ENCODE measurements around the gene BUD23. TPM values are rescaled to one million over a fixed set of nuclear protein-coding genes. Genes with fewer than 3 reads are reported as not detected.
A peak's percentile ranks its signal among the peaks of the same experiment; 100 is the strongest.

Gene BUD23
- total RNA-seq, 2 experiments from 2014 or later: 57.0 to 57.2 TPM

DNA sequence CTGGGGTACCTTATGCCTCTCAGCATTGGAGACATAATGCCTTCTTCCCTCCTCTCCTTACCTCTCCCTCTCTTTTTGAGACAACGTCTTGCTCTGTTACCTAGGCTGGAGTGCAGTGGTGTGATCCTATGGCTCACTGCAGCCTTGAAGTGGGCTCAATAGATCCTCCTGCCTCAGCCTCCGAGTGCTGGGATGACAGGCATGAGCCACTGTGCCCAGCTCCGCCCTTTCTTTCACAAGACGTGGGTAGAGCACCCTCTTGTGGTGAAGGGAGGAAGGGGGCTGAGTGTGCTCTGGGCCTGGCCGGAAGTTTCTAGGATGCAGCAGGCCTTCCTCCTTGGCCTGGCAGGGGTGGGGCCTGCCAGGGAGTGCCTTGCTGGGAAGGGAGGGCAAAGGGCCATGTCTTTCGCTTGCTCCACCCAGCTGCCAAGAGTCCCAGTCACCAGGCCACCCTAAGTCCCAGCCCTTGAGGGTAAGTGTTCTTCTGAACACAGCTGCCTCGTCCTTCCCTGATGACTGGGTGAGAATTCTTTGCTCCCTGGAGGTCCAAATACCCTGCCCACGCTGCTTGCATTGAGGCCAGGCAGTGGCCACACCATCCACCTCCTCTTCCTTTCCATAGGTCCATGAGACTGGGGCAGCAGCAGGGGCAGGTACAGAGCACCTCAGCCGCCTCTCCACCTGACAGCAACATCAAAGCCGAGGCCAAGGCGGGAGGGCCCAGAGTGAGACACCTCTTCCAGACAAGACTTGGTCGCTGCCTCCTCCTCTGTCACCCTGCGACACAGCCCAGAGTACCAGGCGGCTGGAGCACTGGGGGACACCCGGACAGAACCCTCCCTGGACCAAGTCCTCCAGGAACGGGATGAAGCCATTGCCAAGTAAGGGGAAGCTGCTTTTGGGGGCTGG, 51.5 kb downstream of the BUD23 start:
- Mint-ChIP-seq H3K36me3 (ENCODE audit: low read depth) (peaks cover 4% of the 10 kb centered on the region), H3K4me3 (no peak overlapping the region), H3K9me3 (no peaks in the 10 kb centered on the region), H3K27me3 (no peaks in the 10 kb centered on the region), H3K27ac (peak overlapping the region; percentile 70), H3K4me1 (peaks cover 24% of the 10 kb centered on the region)
- POLR2A ChIA-PET: interaction anchor here (0.9 to 1.8 kb wide), 5 partner anchors 10 to 213 kb away, joined by 3 to 14 read pairs (median 3); partner anchors contain the start of genes BAZ1B and STX1A
- peak; percentile 87 for DNase-seq
- CTCF ChIA-PET: interaction anchor here (0.6 to 8.0 kb wide), 29 partner anchors 10 to 283 kb away, joined by 3 to 77 read pairs (median 4); partner anchors contain the start of gene BAZ1B

DNA sequence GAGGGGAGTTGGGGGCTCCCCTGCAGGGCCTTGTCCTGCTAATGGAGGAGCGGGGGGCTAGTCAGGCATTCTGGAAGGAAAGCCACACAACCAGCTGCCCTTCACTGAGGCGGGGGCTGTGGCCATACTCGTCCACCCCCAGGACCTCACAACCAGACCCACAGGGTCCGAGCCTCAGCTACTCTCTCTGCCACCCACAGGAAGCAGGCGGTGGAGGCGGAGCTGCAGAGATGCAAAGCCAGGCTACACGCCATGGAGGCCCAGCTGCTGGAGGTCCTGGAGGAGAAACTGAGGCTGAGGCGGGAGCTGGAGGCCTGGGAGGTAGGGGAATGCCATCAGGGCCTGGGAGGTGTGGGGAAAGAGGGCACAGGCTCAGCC, 52.1 kb downstream of the BUD23 start:
- ChIA-PET POLR2A (interaction anchor here (0.9 to 1.8 kb wide), 3 partner anchors 9 to 129 kb away, joined by 3 to 14 read pairs (median 3); partner anchors contain the start of gene STX1A), CTCF (interaction anchor here (1.2 to 8.0 kb wide), 8 partner anchors 11 to 214 kb away, joined by 3 to 77 read pairs (median 6); no protein-coding TSS in a partner anchor)
- peaks cover 4% of the 10 kb centered on the region for H3K36me3 Mint-ChIP-seq (ENCODE audit: low read depth)
- no peak overlapping the region for H3K4me3 Mint-ChIP-seq
- no peak for DNase-seq
- H3K9me3 Mint-ChIP-seq: no peaks in the 10 kb centered on the region
- no peaks in the 10 kb centered on the region for H3K27me3 Mint-ChIP-seq
- H3K27ac Mint-ChIP-seq: peak overlapping the region; percentile 70
- peaks cover 24% of the 10 kb centered on the region for H3K4me1 Mint-ChIP-seq

DNA sequence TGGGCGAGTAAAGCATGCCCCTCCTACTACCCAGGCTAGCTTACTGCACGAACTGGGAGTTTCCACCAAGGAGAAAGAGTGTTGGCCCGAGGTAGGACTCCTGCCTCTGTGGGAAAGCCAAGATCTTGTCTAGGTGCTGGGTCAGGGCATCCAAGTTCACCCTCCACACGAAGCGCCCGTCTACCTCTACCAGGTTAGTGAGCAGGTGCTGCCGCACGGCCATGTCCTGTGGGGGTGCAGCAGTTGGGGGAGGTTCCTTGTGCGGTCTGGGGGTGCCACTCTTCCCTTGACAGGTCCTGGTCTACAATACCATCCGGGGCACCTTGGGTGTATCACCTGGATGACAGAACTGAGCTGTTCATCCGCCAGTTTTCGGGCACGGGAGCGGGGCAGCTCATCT, 53.5 kb downstream of the BUD23 start:
- H3K27me3 Mint-ChIP-seq: no peaks in the 10 kb centered on the region
- H3K9me3 Mint-ChIP-seq: no peaks in the 10 kb centered on the region
- ChIA-PET CTCF (interaction anchor here (0.6 to 8.0 kb wide), 4 partner anchors 74 to 129 kb away, joined by 3 to 77 read pairs (median 4); no protein-coding TSS in a partner anchor), POLR2A (interaction anchor here (3.0 kb wide), 1 partner anchor 20 kb away, joined by 11 read pairs; no protein-coding TSS in a partner anchor)
- no peak overlapping the region for H3K27ac Mint-ChIP-seq
- DNase-seq: no peak
- H3K4me1 Mint-ChIP-seq: peaks cover 24% of the 10 kb centered on the region
- peaks cover 4% of the 10 kb centered on the region for H3K36me3 Mint-ChIP-seq (ENCODE audit: low read depth)
- peak overlapping the region; percentile 17 for H3K4me3 Mint-ChIP-seq

DNA sequence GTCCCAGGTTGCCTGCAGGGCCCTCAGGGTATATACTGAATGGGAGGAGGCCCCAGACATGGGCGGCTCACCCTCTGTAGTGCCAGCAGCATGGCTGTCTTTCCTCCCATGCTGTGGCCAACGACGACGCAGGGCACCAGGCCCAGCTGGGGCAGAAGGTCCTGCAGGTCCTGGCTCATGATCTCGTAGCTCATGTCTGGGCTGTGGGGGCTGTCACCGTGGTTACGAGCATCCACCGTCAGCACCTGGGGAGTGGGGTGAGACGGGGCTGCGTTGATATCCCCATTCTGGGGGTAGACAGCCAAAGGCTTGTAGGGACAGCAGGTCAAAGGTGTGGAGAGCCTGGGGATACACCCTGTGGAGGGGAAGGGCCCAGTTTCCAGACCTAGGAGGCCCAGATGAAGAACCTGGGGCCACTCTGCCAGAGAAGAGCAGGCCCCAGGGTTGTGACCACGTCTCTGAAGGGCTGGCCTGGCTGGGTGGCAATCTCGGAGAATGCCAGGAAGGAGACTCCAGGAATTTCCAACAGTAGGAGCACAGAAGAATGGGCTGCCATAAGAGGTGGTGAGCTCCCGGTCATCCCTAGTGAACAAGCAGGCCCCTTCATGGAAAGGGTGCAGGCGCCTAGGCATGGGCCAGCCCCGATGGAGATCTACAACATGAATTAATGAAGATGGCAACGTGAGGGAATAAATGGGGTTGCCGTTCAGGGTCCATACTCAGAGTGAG, 54.3 kb downstream of the BUD23 start:
- Mint-ChIP-seq H3K27me3 (no peaks in the 10 kb centered on the region), H3K9me3 (no peaks in the 10 kb centered on the region), H3K4me3 (peak overlapping the region; percentile 86), H3K36me3 (ENCODE audit: low read depth) (peaks cover 4% of the 10 kb centered on the region), H3K27ac (peak overlapping the region; percentile 92), H3K4me1 (peaks cover 24% of the 10 kb centered on the region)
- ChIA-PET CTCF (interaction anchor here (1.1 to 8.0 kb wide), 7 partner anchors 12 to 129 kb away, joined by 3 to 77 read pairs (median 6); partner anchors contain the start of genes METTL27 and VPS37D), POLR2A (interaction anchor here (1.0 to 3.0 kb wide), 9 partner anchors 18 to 438 kb away, joined by 3 to 11 read pairs (median 8); partner anchors contain the start of genes BAZ1B, BCL7B, BUD23 and DNAJC30)
- no peak for DNase-seq

DNA sequence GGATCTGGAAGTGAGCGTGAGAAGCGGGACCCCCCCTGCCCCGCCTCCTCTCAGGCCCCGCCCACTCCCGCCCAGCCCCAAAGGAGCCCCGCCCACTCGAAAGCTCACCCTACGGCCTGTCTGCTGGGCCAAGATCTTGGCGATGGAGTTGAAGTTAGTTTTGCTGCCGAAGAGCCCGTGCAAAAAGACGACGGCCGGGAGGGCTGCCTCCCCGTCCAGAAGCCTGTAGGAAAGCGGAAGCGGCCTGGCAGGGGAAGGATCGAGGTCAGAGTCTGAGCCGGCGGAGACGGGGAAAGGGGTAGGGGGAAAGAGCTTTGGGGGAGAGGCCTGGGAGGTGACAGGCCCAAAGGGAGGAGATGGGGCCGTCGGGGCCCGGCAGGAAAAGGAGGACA, 54.8 kb downstream of the BUD23 start:
- peaks cover 4% of the 10 kb centered on the region for H3K36me3 Mint-ChIP-seq (ENCODE audit: low read depth)
- peaks cover 24% of the 10 kb centered on the region for H3K4me1 Mint-ChIP-seq
- peak overlapping the region; percentile 92 for H3K27ac Mint-ChIP-seq
- ChIA-PET CTCF (interaction anchor here (1.0 to 8.0 kb wide), 7 partner anchors 10 to 219 kb away, joined by 3 to 77 read pairs (median 6); partner anchors contain the start of genes METTL27 and VPS37D), POLR2A (interaction anchor here (0.8 to 3.0 kb wide), 12 partner anchors 17 to 437 kb away, joined by 3 to 11 read pairs (median 8); partner anchors contain the start of genes BAZ1B, BCL7B, BUD23 and DNAJC30)
- no peaks in the 10 kb centered on the region for H3K9me3 Mint-ChIP-seq
- no peaks in the 10 kb centered on the region for H3K27me3 Mint-ChIP-seq
- peak; percentile 65 for DNase-seq
- peak overlapping the region; percentile 86 for H3K4me3 Mint-ChIP-seq

DNA sequence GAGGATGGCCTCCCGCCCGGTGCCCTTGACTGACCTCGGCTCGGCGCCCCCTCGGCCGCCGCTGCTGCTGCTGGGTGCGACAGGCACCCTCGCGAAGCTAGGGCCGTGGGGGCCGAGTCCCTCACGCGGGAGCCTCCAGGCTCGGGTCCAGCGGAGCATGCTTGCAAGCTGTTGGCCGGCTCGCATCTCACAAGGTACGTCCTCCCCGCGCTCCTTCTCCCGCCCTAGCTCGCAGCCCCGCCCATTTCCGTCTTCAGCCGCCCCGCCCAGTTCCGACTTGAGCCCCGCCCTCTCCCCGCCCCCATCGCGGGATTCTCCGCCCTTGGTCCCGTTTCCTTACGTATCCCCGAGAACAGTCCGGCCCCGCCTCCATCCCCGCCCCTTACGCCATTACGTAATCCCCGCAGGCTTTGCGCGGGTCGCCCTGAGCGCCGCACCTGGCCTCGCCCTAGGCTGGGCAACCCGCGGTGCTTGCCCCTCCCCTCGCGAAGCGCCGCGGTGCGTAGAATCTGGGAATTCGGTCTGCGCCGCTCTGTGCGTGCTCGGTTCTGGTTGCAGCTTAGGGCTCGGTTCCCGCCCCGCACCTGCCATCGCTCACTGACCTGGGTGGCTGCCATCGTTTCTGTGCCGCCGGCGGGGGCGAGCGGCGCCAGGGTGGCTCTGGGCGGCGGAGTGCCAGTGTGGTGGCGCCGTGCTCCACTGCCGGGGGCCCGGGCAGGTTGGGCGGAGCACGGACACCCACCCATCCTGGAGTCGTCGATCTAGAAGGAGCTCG, 55.4 kb downstream of the BUD23 start, which contains the start of gene ABHD11:
Gene ABHD11 (minus strand): TSS at position 191 of the 775 bp plus-strand sequence. CDS start 32 bp downstream, at position 159.
- Mint-ChIP-seq H3K4me1 (peaks cover 24% of the 10 kb centered on the region), H3K27me3 (no peaks in the 10 kb centered on the region), H3K36me3 (ENCODE audit: low read depth) (peaks cover 4% of the 10 kb centered on the region), H3K9me3 (no peaks in the 10 kb centered on the region), H3K27ac (peak within 1 kb of the TSS; percentile 92), H3K4me3 (peak within 1 kb of the TSS; percentile 86)
- peak; percentile 98 for DNase-seq
- ChIA-PET POLR2A (interaction anchor here (0.6 to 3.0 kb wide), 16 partner anchors 10 to 912 kb away, joined by 3 to 11 read pairs (median 4); partner anchors contain the start of genes BAZ1B, BCL7B, BUD23 and DNAJC30), CTCF (interaction anchor here (0.5 to 8.0 kb wide), 8 partner anchors 10 to 220 kb away, joined by 3 to 77 read pairs (median 5); partner anchors contain the start of genes METTL27 and VPS37D)

DNA sequence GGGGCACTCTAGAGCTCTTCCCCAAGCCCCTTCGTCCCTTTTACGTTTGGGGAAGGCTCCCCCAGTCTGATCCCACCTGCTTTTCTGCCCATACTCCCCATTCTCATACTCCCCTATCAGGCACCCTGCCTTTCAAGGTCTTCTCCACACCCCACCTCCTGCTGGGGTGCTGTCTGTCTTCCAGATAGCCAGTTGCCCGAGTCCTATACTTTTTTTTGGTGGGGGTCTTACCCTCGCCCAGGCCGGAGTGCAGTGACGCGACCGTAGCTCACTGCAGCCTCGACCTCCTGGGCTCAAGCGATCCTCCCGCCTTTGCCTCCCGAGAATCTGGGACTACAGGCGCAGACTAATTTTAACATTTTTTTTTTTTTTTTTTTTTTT, 56.0 kb downstream of the BUD23 start:
- peak overlapping the region; percentile 55 for H3K27ac Mint-ChIP-seq
- ChIA-PET POLR2A (interaction anchor here (0.6 to 3.0 kb wide), 10 partner anchors 11 to 912 kb away, joined by 3 to 11 read pairs (median 6); partner anchors contain the start of genes BAZ1B, BCL7B, BUD23 and DNAJC30), CTCF (interaction anchor here (1.4 to 8.0 kb wide), 5 partner anchors 11 to 131 kb away, joined by 3 to 77 read pairs (median 8); partner anchors contain the start of genes METTL27 and VPS37D)
- peaks cover 4% of the 10 kb centered on the region for H3K36me3 Mint-ChIP-seq (ENCODE audit: low read depth)
- peaks cover 24% of the 10 kb centered on the region for H3K4me1 Mint-ChIP-seq
- H3K9me3 Mint-ChIP-seq: no peaks in the 10 kb centered on the region
- H3K27me3 Mint-ChIP-seq: no peaks in the 10 kb centered on the region
- DNase-seq: no peak
- peak overlapping the region; percentile 86 for H3K4me3 Mint-ChIP-seq

DNA sequence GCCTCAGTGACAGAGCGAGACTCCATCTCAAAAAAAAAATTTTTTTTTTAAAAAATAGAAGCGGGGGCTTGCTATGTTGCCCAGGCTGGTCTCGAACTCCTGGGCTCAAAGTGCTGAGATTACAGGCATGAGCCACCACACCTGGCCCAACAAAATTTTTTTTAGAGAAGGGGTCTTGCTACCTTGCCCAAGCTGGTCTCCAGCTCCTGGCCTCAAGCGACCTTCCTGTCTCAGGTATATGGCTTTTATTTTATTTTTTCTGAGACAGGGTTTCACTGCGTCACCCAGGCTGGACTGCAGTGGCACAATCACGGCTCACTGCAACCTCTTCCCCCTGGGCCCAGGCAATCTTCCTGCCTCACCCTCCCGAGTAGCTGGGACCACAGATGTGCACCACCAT, 56.8 kb downstream of the BUD23 start:
- peak overlapping the region; percentile 6 for H3K4me3 Mint-ChIP-seq
- H3K9me3 Mint-ChIP-seq: no peaks in the 10 kb centered on the region
- no peaks in the 10 kb centered on the region for H3K27me3 Mint-ChIP-seq
- H3K36me3 Mint-ChIP-seq (ENCODE audit: low read depth): peaks cover 4% of the 10 kb centered on the region
- ChIA-PET POLR2A (interaction anchor here (1.4 kb wide), 1 partner anchor 12 kb away, joined by 3 read pairs; no protein-coding TSS in a partner anchor), CTCF (interaction anchor here (2.8 to 3.0 kb wide), 2 partner anchors 103 to 114 kb away, joined by 8 to 17 read pairs; partner anchors contain the start of gene METTL27)
- H3K4me1 Mint-ChIP-seq: peaks cover 15% of the 10 kb centered on the region
- DNase-seq: no peak
- no peak overlapping the region for H3K27ac Mint-ChIP-seq

DNA sequence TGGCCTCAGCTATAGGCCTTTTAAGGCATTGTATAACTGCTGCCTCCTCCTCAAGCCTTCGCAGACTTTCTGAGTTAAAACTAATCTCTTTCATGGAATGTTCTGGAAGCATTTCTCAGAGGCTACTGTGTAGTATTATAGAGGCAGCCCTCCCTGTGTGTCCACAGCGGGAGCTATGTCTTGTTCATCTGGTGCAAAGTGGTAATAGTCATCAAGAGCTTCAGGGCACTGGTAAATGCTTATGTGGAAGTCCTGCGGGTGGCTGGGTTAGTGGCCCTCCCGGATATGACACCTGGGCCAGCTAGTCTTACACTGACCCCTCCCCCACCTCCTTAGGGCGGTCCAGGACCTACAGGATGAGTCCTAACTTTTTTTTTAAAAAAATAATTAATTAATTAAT, 57.4 kb downstream of the BUD23 start:
- DNase-seq: no peak
- Mint-ChIP-seq H3K4me1 (peaks cover 15% of the 10 kb centered on the region), H3K36me3 (ENCODE audit: low read depth) (peaks cover 4% of the 10 kb centered on the region), H3K9me3 (no peaks in the 10 kb centered on the region), H3K27ac (no peak overlapping the region), H3K4me3 (peak overlapping the region; percentile 6), H3K27me3 (no peaks in the 10 kb centered on the region)
- CTCF ChIA-PET: interaction anchor here (0.7 to 3.0 kb wide), 3 partner anchors 102 to 219 kb away, joined by 3 to 8 read pairs (median 4); partner anchors contain the start of genes BAZ1B and METTL27
- POLR2A ChIA-PET: interaction anchor here (0.8 to 1.4 kb wide), 2 partner anchors 12 to 15 kb away, joined by 3 read pairs; no protein-coding TSS in a partner anchor

DNA sequence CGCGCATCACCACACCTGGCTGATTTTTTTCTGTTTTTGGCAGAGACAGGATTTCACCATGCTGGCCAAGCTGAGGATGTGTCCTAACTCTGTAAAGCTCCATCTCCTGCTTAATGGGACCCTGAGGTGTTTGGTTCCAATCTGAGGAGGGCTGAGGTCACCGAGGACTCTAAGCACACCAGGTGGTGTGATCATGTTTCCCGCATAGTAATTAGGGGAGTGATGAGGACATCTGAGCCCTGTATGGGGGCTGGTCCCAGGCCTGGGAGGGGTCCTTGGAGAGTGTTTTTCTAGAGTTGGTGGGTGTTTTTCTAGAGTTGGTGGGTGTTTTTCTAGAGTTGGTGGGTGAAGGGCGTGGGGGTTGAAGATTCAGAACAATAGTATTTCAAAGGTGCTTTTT, 58.2 kb downstream of the BUD23 start:
- POLR2A ChIA-PET: no interaction called here
- CTCF ChIA-PET: interaction anchor here (1.0 kb wide), 1 partner anchor 135 kb away, joined by 4 read pairs; no protein-coding TSS in a partner anchor

DNA sequence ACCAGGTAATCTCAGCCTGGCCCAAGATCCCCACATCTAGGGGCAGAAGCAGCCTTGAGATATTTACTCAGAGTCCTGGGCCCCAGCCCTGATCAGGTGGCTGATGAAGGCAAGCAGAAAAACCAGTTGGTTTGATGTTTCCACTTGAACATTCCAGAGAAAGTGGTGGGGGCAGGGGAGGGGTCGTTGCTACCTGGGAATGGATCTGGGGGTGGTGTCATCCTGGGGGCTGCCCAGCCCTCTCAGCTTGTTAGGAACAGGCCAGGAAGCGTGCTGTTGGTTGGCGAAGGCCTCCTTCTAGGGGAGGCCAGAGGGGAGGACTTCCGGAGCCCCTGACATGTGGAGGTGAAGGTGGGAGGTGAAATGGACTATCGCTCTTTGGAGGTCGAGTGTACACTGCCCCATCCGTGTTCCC, 58.9 kb downstream of the BUD23 start:
- ChIA-PET POLR2A (no interaction called here), CTCF (no interaction called here)
- DNase-seq: no peak
- Mint-ChIP-seq H3K4me1 (peaks cover 10% of the 10 kb centered on the region), H3K9me3 (no peaks in the 10 kb centered on the region), H3K27me3 (no peaks in the 10 kb centered on the region), H3K4me3 (no peak overlapping the region), H3K27ac (no peak overlapping the region), H3K36me3 (ENCODE audit: low read depth) (no peaks in the 10 kb centered on the region)

More for the DNA sequence above, 58.2 kb downstream of the BUD23 start:
- no peak for DNase-seq
- H3K36me3 Mint-ChIP-seq (ENCODE audit: low read depth): no peaks in the 10 kb centered on the region
- no peak overlapping the region for H3K4me3 Mint-ChIP-seq
- H3K27me3 Mint-ChIP-seq: no peaks in the 10 kb centered on the region
- no peak overlapping the region for H3K27ac Mint-ChIP-seq
- H3K9me3 Mint-ChIP-seq: no peaks in the 10 kb centered on the region
- peaks cover 13% of the 10 kb centered on the region for H3K4me1 Mint-ChIP-seq

Measured in activated CD4-positive, alpha-beta memory T cell treated with anti-CD3 and anti-CD28 coated beads, Interleukin-2, amount 10 ng/mL, durations not matched to agents 7 days and 5 days (primary cell).